Measurements from ENCODE around the gene DHRSX.

The DHRSX gene

GRCh38 chrX:2418000-2418399, 82.8 kb downstream of the DHRSX start:
- no peak for TF ChIP-seq CTCF (IDR thresholded peaks at IDR 0.05; ENCODE audit: control extremely low read depth, extremely low read depth, low read depth, missing control alignments)
- POLR2A ChIA-PET, result no interaction called here
- CTCF ChIA-PET, result no interaction called here
- DNase-seq (ENCODE audit: extremely low spot score), result no peak

DNA sequence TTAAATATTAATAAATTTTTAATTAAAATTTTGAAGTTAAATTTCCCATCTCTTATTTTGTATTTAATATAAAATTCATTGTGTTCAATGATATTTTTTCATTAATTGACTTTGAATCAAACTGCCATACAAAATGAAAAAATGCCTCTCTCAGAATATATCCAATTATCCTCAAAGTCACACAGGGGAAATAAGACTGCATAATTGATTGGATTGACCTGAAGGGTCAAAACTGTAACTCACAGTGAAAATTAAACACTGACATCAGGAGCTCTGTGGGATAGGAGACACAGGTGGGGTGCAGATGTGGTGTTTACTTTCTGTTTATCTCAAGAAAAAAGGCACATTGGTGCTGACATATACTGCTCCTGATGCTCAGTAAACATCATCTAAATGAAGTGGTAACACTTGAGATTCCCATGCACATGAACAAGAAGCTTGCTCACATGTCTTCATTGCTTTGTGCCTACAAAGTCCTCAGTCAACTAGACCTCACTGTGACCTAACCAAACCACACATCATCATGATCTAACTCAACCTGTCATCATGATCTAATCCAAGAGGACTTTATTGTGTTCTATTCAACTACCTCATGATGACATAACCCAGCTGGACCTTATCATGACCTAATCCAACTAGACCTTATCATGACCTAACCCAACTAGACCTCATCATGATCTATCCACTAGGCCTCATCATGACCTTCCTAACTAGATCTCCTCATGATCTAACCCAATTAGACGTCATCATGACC, 83.7 kb downstream of the DHRSX start:
- ChIA-PET POLR2A (no interaction called here), CTCF (no interaction called here)
- TF ChIP-seq CTCF (IDR thresholded peaks at IDR 0.05; ENCODE audit: control extremely low read depth, extremely low read depth, low read depth, missing control alignments), result no peak

DNA sequence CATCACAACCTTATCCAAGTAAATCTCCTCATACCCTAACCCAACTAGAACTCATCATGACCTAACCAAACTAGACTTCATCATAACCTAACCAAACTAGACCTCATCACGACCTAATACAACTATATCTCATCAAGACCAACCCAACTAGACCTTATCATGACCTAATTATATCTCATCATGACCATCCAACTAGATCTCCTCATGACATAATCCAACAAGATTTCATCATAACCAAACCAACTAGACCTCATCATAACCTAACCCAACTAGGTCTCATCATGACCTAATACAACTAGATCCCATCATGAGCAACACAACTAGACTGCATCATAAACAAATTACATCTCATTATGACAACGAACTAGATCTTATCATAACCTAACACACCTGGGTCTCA, 86.4 kb downstream of the DHRSX start:
- no peak for TF ChIP-seq CTCF (IDR thresholded peaks at IDR 0.05; ENCODE audit: control extremely low read depth, extremely low read depth, low read depth, missing control alignments)
- ChIA-PET POLR2A (no interaction called here), CTCF (no interaction called here)
- DNase-seq (ENCODE audit: extremely low spot score), result no peak

More for the DNA sequence above, 83.7 kb downstream of the DHRSX start:
- no peak for DNase-seq (ENCODE audit: extremely low spot score)

DNA sequence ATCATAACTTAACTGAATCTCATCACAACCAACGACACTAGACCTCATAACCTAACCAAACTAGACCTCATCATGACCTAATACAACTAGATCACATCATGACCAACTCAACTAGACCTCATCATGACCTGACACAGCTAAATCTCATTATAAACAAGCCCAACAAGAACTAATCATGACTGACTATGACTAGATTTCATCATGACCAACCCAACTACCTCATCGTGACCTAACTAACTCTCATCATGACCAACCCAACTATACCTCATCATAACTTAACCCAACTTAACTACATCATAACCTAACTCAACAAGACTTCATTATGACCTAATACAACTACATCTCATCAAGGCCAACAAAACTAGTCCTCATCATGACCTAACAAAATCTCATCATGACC, 86.8 kb downstream of the DHRSX start:
- CTCF ChIA-PET, result no interaction called here
- POLR2A ChIA-PET, result no interaction called here
- DNase-seq (ENCODE audit: extremely low spot score), result no peak
- TF ChIP-seq CTCF (IDR thresholded peaks at IDR 0.05; ENCODE audit: control extremely low read depth, extremely low read depth, low read depth, missing control alignments), result no peak

GRCh38 chrX:2412131-2412530, 88.6 kb downstream of the DHRSX start:
- TF ChIP-seq CTCF (IDR thresholded peaks at IDR 0.05; ENCODE audit: control extremely low read depth, extremely low read depth, low read depth, missing control alignments), result no peak
- ChIA-PET CTCF (no interaction called here), POLR2A (no interaction called here)
- DNase-seq (ENCODE audit: extremely low spot score), result no peak

- no peak for TF ChIP-seq CTCF (IDR thresholded peaks at IDR 0.05; ENCODE audit: control extremely low read depth, extremely low read depth, low read depth, missing control alignments)
- ChIA-PET CTCF (no interaction called here), POLR2A (no interaction called here)
- DNase-seq (ENCODE audit: extremely low spot score), result no peak
Measured at GRCh38 chrX:2410279-2411020, 90.3 kb downstream of the DHRSX start.

Measured in GM10248 (cell line).